SK-N-SH (cell line): ENCODE measurements around the gene SEM1.

Source experiments
- ELF1 ChIP-seq: IDR thresholded peaks from 2 replicates; pipeline ENCODE4 v1.4.0; 2012
- POLR2AphosphoS5 ChIP-seq: IDR thresholded peaks from 2 replicates; pipeline ENCODE4 v1.6.1; 2012; ENCODE audit warnings: low read depth, low read length
- RFX5 ChIP-seq: IDR thresholded peaks from 2 replicates; pipeline ENCODE4 v1.6.1; 2012; ENCODE audit warnings: mild to moderate bottlenecking, improper control_type of control experiment, low read length
- YY1 ChIP-seq: IDR thresholded peaks from 2 replicates; pipeline ENCODE4 v1.4.0; 2012; ENCODE audit warnings: low read depth, mild to moderate bottlenecking
- TF ChIP-seq, protein P1 (sequence below): fragments of 200-600 bp; sonication (generic); IDR thresholded peaks from 2 replicates; pipeline ENCODE4 v1.6.1; 2017; ENCODE audit warnings: antibody characterized with exemption, mild to moderate bottlenecking, moderate library complexity
- TF ChIP-seq, protein P2 (sequence below): IDR thresholded peaks from 2 replicates; pipeline ENCODE4 v1.6.1; 2012; ENCODE audit warnings: mild to moderate bottlenecking, low read depth, low read length, moderate library complexity

DNA sequence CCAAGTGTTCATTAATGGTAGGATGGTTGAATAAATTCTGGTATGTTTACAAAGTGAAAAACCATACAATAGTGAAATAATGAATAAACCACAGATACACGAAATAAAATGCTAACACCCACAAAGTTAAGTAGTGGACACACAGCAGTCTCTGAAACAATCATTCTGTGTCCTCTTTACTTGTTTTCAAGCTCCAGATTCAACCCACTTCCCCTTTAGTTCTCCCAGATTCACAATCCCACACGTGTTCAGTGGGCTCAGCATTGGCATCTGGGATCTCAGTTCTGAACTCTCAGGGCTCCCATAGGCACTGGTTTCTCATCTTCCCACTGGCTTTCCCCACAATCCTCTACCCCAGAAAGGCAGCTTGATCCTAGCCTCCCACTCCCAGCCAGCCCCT, 44.9 kb downstream of the SEM1 start:
- TF ChIP-seq, protein P1, sequence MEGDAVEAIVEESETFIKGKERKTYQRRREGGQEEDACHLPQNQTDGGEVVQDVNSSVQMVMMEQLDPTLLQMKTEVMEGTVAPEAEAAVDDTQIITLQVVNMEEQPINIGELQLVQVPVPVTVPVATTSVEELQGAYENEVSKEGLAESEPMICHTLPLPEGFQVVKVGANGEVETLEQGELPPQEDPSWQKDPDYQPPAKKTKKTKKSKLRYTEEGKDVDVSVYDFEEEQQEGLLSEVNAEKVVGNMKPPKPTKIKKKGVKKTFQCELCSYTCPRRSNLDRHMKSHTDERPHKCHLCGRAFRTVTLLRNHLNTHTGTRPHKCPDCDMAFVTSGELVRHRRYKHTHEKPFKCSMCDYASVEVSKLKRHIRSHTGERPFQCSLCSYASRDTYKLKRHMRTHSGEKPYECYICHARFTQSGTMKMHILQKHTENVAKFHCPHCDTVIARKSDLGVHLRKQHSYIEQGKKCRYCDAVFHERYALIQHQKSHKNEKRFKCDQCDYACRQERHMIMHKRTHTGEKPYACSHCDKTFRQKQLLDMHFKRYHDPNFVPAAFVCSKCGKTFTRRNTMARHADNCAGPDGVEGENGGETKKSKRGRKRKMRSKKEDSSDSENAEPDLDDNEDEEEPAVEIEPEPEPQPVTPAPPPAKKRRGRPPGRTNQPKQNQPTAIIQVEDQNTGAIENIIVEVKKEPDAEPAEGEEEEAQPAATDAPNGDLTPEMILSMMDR: no peak
- TF ChIP-seq POLR2AphosphoS5 (no peak), YY1 (no peak), ELF1 (no peak), RFX5 (no peak)
- TF ChIP-seq, protein P2, sequence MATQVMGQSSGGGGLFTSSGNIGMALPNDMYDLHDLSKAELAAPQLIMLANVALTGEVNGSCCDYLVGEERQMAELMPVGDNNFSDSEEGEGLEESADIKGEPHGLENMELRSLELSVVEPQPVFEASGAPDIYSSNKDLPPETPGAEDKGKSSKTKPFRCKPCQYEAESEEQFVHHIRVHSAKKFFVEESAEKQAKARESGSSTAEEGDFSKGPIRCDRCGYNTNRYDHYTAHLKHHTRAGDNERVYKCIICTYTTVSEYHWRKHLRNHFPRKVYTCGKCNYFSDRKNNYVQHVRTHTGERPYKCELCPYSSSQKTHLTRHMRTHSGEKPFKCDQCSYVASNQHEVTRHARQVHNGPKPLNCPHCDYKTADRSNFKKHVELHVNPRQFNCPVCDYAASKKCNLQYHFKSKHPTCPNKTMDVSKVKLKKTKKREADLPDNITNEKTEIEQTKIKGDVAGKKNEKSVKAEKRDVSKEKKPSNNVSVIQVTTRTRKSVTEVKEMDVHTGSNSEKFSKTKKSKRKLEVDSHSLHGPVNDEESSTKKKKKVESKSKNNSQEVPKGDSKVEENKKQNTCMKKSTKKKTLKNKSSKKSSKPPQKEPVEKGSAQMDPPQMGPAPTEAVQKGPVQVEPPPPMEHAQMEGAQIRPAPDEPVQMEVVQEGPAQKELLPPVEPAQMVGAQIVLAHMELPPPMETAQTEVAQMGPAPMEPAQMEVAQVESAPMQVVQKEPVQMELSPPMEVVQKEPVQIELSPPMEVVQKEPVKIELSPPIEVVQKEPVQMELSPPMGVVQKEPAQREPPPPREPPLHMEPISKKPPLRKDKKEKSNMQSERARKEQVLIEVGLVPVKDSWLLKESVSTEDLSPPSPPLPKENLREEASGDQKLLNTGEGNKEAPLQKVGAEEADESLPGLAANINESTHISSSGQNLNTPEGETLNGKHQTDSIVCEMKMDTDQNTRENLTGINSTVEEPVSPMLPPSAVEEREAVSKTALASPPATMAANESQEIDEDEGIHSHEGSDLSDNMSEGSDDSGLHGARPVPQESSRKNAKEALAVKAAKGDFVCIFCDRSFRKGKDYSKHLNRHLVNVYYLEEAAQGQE: no peak
